HG03108 (cell line): Measurements from ENCODE around the gene LYST.
"Not testable (repeated sequence)": the region's sequence is repeated elsewhere in the genome, so short reads cannot be mapped to it uniquely, and the experiment has no call there.

Experiments used
- ATAC-seq: cut with Tn5 transposase; IDR thresholded peaks from one replicate; pipeline ENCODE4 v1.9.1; 2021; ENCODE audit warnings: moderate library complexity; ENCODE audit not compliant: unreplicated experiment

LYST gene

GRCh38 chr1:235821361-235821981 lies 45.2 kb downstream of the LYST start:
- ATAC-seq: no peak

GRCh38 chr1:235820061-235820460 lies 46.6 kb downstream of the LYST start:
- ATAC-seq: no peak

GRCh38 chr1:235818632-235819136 lies 48.0 kb downstream of the LYST start:
- ATAC-seq: no peak

GRCh38 chr1:235817101-235817728 lies 49.5 kb downstream of the LYST start:
- no peak for ATAC-seq

GRCh38 chr1:235809688-235810397 lies 56.9 kb downstream of the LYST start:
- no peak for ATAC-seq

GRCh38 chr1:235808223-235808622 lies 58.5 kb downstream of the LYST start:
- ATAC-seq: no peak

GRCh38 chr1:235806123-235806522 lies 60.6 kb downstream of the LYST start:
- no peak for ATAC-seq

GRCh38 chr1:235802573-235803346 lies 63.9 kb downstream of the LYST start:
- no peak for ATAC-seq

GRCh38 chr1:235799264-235799663 lies 67.4 kb downstream of the LYST start:
- no peak for ATAC-seq

- no peak for ATAC-seq
Observed at GRCh38 chr1:235791532-235792060, 75.1 kb downstream of the LYST start.

- ATAC-seq: no peak
Observed at GRCh38 chr1:235790123-235790522, 76.6 kb downstream of the LYST start.

GRCh38 chr1:235786227-235786898 lies 80.3 kb downstream of the LYST start:
- not testable (repeated sequence) for ATAC-seq

- ATAC-seq: no peak
Observed at GRCh38 chr1:235784950-235785349, 81.8 kb downstream of the LYST start.

GRCh38 chr1:235783148-235783776 lies 83.4 kb downstream of the LYST start:
- no peak for ATAC-seq

- ATAC-seq: no peak
Observed at GRCh38 chr1:235782601-235783000, 84.1 kb downstream of the LYST start.

- ATAC-seq: no peak
Observed at GRCh38 chr1:235781807-235782206, 84.9 kb downstream of the LYST start.

- no peak for ATAC-seq
Observed at GRCh38 chr1:235779770-235780169, 86.9 kb downstream of the LYST start.

GRCh38 chr1:235776396-235776795 lies 90.3 kb downstream of the LYST start:
- no peak for ATAC-seq

- ATAC-seq: no peak
Observed at GRCh38 chr1:235775246-235775860, 91.4 kb downstream of the LYST start.

- peak; percentile 89 for ATAC-seq
Observed at GRCh38 chr1:235767795-235768194, 98.9 kb downstream of the LYST start.
